ENCODE data around the gene SYNPR.

- TF ChIP-seq CTCF (IDR thresholded peaks at IDR 0.05; ENCODE audit: low read depth, low read length, poor library complexity, severe bottlenecking): no peak
- TF ChIP-seq EZH2phosphoT487 (IDR thresholded peaks at IDR 0.05; ENCODE audit: borderline replicate concordance, low read length): no peak
These were observed 109.5 kb downstream of the SYNPR start for GRCh38 chr3:63387568-63387967.
